Neural crest cell (in vitro differentiated cells): Measurements from ENCODE around the gene GPR89A. TPM values are rescaled to one million over a fixed set of nuclear protein-coding genes. Genes with fewer than 3 reads are reported as not detected.
"Not testable (repeated sequence)": the region's sequence is repeated elsewhere in the genome, so short reads cannot be mapped to it uniquely, and the experiment has no call there.

Experiments
- DNase-seq: peaks from one replicate; pipeline ENCODE4 v3.0.0; 2021; ENCODE audit warnings: low read depth, mixed read lengths, low spot score
- H3K27ac Mint-ChIP-seq: one replicate; pipeline ENCODE4 v1.8.0; 2021; ENCODE audit warnings: mild to moderate bottlenecking, mixed read lengths; ENCODE audit not compliant: unreplicated experiment
- H3K27me3 Mint-ChIP-seq: 2 replicates; pipeline ENCODE4 v1.8.0; 2021; ENCODE audit warnings: low read depth, mild to moderate bottlenecking, mixed read lengths
- H3K36me3 Mint-ChIP-seq: 2 replicates; pipeline ENCODE4 v1.8.0; 2021; ENCODE audit warnings: low read depth, mild to moderate bottlenecking, mixed read lengths
- H3K4me1 Mint-ChIP-seq: 2 replicates; pipeline ENCODE4 v1.8.0; 2021; ENCODE audit warnings: mixed read lengths
- H3K4me3 Mint-ChIP-seq: one replicate; pipeline ENCODE4 v1.8.0; 2021; ENCODE audit warnings: mild to moderate bottlenecking, mixed read lengths
- H3K9me3 Mint-ChIP-seq: 2 replicates; pipeline ENCODE4 v1.8.0; 2021; ENCODE audit warnings: mixed read lengths
- long read RNA-seq: library from polyadenylated mRNA; unstranded; transcript quantifications from one replicate; pipeline ENCODE4 v2.0.0, GENCODE V29; 2020
- total RNA-seq: library from RNA; stranded (reverse); gene quantifications from 2 replicates; pipeline ENCODE4 v1.2.1, GENCODE V29; 2021
- TF ChIP-seq, protein P1 (sequence below): fragments of 200-600 bp; sonication (generic); conservative IDR thresholded peaks from 2 replicates; pipeline ENCODE4 v1.5.0; 2021; ENCODE audit warnings: antibody characterized with exemption, mild to moderate bottlenecking

The GPR89A gene
- total RNA-seq = 27.2 and 29.0 TPM in 2 replicates
- long read RNA-seq, transcript GPR89A-201 (14 exons, 2,120 nt) = major isoform, 81 of 109 reads
- long read RNA-seq, partial matches to known transcripts = 11 of 109 reads
- long read RNA-seq, other reads (novel, unspliced or antisense) = 13 of 109 reads

DNA sequence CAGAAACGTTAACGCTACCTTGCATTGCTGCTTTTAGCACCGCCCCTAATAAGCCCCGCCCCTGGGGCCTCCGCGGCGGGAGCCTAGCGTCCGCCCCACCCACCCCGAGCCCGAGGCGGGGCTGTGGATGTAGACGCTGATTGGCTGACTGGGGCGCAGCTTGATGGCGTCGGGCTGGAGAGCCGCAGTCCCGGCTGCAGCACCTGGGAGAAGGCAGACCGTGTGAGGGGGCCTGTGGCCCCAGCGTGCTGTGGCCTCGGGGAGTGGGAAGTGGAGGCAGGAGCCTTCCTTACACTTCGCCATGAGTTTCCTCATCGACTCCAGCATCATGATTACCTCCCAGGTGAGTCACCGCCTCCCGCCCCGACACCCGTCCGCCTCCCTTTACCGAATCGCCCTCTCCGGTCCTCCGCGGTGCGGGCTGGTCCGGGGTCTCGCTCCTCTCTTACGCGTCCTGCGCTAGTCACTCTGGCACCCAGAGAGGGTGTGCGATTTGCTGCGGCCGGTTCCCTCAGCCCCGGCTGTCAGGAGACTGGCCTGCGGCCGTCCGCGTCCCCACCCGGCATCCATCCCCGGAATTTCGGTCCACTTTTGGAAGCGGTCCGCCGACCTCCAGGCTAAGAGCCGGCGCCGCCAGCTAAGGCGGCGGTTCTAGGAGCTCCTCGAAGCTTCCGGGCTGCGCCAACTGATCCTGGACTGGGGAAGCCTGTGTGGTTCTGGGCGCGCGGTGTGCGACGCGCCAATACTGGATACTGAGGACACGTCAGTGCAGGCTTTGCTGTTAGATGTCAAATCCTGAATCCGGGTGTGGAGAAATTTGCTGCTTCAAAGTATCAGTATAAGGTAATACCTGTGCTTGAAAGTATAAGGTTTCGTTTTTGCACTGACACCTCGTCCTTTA, at the start of gene GPR89A:
TSS of gene GPR89A (plus strand) at position 156 of the 901 bp plus-strand sequence. CDS start at position 302, 146 bp downstream.
- H3K27ac Mint-ChIP-seq = peak within 1 kb of the TSS; percentile 93
- not testable (repeated sequence) for H3K36me3 Mint-ChIP-seq, H3K27me3 Mint-ChIP-seq, H3K9me3 Mint-ChIP-seq
- DNase-seq = peak; percentile 87
- peak within 1 kb of the TSS; percentile 92 for H3K4me3 Mint-ChIP-seq
- peaks cover 14% of the 10 kb centered on the region for H3K4me1 Mint-ChIP-seq

DNA sequence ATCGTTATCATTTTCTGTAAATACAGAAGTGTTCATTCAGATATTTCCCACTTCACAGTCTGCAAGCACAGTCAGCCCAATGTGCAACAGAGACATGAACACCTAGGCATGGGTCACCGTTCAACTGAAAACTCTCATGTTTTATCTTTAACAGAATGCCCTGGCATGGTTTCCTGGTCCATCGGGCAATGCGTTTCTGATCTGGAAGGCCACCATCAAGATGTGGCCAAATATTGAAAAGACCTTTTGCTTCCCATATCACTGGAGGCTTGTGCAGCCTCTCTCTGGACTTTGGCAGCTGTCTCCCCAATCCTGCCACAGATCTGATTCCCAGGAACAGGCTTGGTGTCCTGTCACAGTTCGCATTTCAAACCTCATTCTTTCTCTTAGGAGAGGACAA, 21.0 kb upstream of the GPR89A start:
- H3K36me3 Mint-ChIP-seq, H3K4me3 Mint-ChIP-seq, H3K4me1 Mint-ChIP-seq, H3K27me3 Mint-ChIP-seq, H3K9me3 Mint-ChIP-seq, DNase-seq, H3K27ac Mint-ChIP-seq: not testable (repeated sequence)

DNA sequence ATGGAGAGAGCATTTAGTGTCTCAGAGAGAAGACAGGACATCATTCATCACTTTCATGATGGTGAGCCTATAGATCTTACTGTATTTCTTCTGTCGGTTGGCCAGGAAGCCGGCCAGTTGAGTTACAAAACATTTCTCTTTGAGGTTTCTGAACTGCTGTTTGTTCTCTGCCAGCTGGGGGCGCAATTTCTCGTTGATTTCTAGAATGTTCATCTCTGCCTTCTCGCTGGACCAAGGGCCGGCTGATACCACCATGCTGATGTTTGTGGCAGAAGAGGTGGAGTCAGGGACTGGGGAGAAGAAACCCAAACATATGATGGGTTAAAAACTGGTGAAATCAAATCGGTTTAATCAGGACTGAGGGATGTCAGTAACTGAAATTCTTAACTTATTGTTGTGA, 17.0 kb upstream of the GPR89A start:
- H3K4me1 Mint-ChIP-seq, H3K9me3 Mint-ChIP-seq, H3K4me3 Mint-ChIP-seq, H3K27ac Mint-ChIP-seq, H3K36me3 Mint-ChIP-seq: not testable (repeated sequence)
- H3K27me3 Mint-ChIP-seq = peaks cover 14% of the 10 kb centered on the region
- TF ChIP-seq, protein P1, sequence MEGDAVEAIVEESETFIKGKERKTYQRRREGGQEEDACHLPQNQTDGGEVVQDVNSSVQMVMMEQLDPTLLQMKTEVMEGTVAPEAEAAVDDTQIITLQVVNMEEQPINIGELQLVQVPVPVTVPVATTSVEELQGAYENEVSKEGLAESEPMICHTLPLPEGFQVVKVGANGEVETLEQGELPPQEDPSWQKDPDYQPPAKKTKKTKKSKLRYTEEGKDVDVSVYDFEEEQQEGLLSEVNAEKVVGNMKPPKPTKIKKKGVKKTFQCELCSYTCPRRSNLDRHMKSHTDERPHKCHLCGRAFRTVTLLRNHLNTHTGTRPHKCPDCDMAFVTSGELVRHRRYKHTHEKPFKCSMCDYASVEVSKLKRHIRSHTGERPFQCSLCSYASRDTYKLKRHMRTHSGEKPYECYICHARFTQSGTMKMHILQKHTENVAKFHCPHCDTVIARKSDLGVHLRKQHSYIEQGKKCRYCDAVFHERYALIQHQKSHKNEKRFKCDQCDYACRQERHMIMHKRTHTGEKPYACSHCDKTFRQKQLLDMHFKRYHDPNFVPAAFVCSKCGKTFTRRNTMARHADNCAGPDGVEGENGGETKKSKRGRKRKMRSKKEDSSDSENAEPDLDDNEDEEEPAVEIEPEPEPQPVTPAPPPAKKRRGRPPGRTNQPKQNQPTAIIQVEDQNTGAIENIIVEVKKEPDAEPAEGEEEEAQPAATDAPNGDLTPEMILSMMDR = peak; percentile 46
- peak; percentile 33 for DNase-seq

DNA sequence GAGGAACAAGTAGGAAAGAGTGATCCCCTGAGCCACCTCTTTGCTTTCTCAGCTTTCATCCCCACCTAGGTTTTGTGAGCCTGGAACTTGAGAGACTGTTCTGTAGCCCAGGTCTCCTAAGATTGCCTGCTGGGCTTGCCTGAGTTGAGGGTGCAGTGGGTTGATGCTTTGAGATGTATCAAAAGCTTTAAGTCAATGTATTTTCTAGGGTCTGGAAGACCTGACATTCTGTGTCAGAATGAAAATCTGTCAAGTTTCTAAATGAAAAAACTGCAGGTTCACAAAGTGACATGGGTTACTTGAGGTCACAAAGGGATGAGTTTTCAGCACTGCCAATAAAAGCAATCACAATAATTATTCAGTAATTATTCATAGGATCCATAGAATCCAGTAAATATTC, 15.4 kb upstream of the GPR89A start:
- H3K27me3 Mint-ChIP-seq = peaks cover 14% of the 10 kb centered on the region
- H3K27ac Mint-ChIP-seq, H3K4me3 Mint-ChIP-seq, H3K36me3 Mint-ChIP-seq, DNase-seq, H3K4me1 Mint-ChIP-seq, H3K9me3 Mint-ChIP-seq: not testable (repeated sequence)

DNA sequence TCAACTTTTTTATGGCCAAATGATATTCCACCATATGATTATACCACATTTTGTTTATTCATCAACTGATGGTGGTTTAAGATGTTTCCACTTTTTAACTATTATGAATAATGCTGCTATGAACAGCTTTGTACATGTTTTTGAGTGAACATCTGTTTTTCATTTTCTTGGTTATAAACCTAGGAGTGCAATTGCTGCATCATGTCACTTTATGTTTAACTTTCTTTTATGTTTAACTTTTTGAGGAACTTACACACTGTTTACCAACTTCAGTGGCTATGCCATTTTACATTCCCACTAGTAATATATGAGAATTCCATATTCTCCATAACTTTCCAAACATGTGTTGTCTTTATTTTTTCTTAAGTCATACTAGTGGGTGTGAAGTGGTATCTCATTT, 12.4 kb upstream of the GPR89A start:
- not testable (repeated sequence) for H3K4me1 Mint-ChIP-seq, H3K4me3 Mint-ChIP-seq, H3K27ac Mint-ChIP-seq, DNase-seq, H3K36me3 Mint-ChIP-seq, H3K9me3 Mint-ChIP-seq
- peaks cover 10% of the 10 kb centered on the region for H3K27me3 Mint-ChIP-seq

DNA sequence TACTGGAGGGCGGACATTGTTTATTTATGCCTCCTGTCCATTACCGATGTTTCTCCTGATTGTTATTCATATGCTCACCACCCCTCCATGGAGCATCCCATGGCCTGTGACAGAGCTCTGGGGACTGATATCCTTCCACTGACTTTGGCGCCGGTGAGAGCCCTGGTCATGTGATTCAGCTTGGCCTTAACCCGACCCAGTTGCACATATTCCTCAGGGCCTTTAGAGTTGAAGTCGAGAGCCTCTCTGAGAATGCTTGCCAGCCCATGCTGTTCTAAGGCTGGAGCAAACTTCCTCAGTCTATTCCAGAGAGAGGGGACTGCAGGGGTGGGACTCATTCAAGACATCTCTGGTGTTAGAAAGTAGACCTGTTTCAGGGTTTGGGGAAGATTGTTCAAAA, 11.6 kb upstream of the GPR89A start:
- H3K36me3 Mint-ChIP-seq, H3K4me1 Mint-ChIP-seq, H3K27me3 Mint-ChIP-seq, H3K4me3 Mint-ChIP-seq, H3K9me3 Mint-ChIP-seq, DNase-seq: not testable (repeated sequence)
- peak overlapping the region; percentile 75 for H3K27ac Mint-ChIP-seq

DNA sequence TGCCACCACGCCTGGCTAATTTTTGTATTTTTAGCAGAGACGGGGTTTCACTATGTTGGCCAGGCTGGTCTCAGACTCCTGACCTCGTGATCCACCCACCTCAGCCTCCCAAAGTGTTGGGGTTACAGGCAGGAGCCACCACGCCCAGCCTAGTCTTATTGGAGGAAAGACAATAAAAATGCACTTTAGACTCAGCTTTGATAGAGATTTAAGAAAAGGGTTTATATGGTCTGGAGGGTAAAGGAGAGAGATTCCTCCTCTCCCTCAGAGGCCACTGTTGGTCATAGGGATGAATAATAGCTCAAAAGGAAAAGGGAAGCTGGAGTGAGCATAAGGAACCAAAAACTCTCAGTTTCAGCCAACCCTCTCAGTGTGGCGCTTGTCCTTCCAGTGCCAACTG, 8.4 kb upstream of the GPR89A start:
- DNase-seq, H3K4me3 Mint-ChIP-seq, H3K27ac Mint-ChIP-seq, H3K9me3 Mint-ChIP-seq, H3K4me1 Mint-ChIP-seq, H3K27me3 Mint-ChIP-seq, H3K36me3 Mint-ChIP-seq: not testable (repeated sequence)

DNA sequence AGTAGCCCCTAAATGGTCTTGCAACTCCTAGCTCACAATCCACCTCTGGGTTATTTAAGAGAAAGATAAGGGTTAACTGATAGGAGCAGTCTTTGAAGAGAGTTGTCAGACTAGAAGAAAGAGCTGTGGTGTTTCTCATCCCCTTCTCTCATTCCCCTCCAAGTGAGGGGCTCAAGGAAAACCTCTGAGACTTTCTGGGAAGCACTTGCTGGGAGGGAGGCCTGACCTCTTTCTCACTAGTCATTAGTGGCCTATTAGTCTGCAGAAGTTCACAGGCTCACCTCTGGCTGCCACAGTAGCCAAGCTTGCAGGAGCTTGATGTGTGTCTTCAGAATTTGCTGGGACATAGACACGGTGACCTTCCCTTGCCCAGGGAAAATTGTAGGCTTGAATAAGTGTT, 6.2 kb upstream of the GPR89A start:
- H3K27ac Mint-ChIP-seq = no peak overlapping the region
- no peak overlapping the region for H3K4me3 Mint-ChIP-seq
- H3K36me3 Mint-ChIP-seq = no peaks in the 10 kb centered on the region
- H3K4me1 Mint-ChIP-seq = no peaks in the 10 kb centered on the region
- H3K9me3 Mint-ChIP-seq = no peaks in the 10 kb centered on the region
- TF ChIP-seq, protein P1 = no peak
- DNase-seq = no peak
- peaks cover 3% of the 10 kb centered on the region for H3K27me3 Mint-ChIP-seq

DNA sequence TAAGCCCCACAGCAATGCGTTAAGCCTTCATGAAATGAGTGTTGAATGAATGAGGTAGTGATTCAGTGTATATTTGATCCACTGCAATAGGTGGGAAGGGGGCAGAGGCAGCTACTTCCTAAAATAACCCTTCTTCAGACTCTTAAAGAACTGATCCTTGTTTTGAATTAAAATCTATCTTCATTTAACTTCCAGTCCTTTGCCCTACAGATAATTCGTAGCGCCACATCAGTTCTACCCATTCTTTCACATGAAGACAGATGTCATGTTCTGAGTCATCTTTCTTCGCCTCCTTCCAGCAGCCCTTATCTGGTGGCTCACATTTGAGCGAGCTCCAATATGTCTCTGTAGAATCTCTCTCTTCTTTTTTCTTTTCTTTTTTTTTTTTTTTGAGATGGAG, 948 bp upstream of the GPR89A start:
- not testable (repeated sequence) for H3K36me3 Mint-ChIP-seq, H3K27me3 Mint-ChIP-seq, H3K27ac Mint-ChIP-seq, DNase-seq, H3K9me3 Mint-ChIP-seq, H3K4me3 Mint-ChIP-seq
- H3K4me1 Mint-ChIP-seq = peaks cover 14% of the 10 kb centered on the region

DNA sequence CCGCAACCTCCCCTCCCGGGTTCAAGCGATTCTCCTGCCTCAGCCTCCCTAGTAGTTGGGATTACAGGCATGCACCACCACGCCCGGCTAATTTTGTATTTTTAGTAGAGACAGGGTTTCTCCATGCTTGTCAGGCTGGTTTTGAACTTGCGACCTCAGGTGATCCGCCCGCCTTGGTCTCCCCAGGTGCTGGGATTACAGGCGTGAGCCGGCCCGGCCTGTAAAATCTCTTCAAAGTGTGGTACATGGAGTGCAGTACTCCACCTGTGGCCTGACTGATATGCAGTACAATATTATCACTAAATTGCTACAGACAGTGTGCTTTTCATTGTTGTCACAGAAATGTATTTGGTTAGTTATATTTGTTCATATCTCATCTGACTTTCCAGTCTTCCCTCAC, 499 bp upstream of the GPR89A start:
- H3K27me3 Mint-ChIP-seq, H3K9me3 Mint-ChIP-seq, H3K4me3 Mint-ChIP-seq, H3K27ac Mint-ChIP-seq, DNase-seq, H3K36me3 Mint-ChIP-seq: not testable (repeated sequence)
- H3K4me1 Mint-ChIP-seq = peaks cover 14% of the 10 kb centered on the region

DNA sequence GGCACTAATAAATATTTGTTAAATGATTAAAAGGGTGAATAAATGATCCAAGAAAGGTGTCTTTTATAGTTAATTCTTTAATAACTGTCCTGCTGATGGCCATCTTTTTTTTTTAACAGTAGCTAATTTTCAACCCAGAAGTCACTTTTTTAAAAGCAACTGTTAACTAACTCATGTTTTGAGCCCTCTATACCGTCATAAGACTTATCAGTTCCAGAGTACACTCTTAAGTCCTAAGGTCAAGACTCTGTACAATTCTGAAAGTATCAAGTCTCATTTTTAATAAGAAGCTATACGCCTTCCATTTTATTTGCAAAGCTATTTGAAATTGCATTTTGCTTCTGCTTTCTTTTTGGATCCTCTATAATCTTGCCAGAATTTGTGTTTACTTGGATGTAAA, 3.0 kb downstream of the GPR89A start:
- Mint-ChIP-seq H3K4me1 (peaks cover 14% of the 10 kb centered on the region), H3K4me3 (peak overlapping the region; percentile 58)
- not testable (repeated sequence) for H3K27me3 Mint-ChIP-seq, H3K27ac Mint-ChIP-seq, H3K36me3 Mint-ChIP-seq, DNase-seq, H3K9me3 Mint-ChIP-seq

DNA sequence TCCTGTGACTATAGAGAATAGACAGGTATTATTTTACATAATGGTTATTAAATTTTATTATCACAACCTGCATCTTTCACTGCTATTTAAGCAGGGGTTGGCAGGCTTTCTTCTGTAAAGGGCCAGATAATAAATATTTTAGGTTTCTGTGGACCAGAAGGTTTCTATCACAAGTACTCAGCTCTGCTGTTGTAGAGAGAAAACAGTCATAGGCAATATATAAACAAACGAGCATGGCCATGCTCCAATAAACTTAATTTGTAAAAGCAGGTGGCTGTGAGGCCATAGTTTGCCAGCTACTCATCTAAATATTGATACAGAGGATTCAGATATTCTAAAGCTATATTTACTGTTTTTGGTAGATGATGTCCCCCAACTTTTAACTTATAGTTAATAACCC, 12.3 kb downstream of the GPR89A start:
- not testable (repeated sequence) for DNase-seq, H3K4me1 Mint-ChIP-seq, H3K9me3 Mint-ChIP-seq, H3K27ac Mint-ChIP-seq, H3K4me3 Mint-ChIP-seq, H3K27me3 Mint-ChIP-seq, H3K36me3 Mint-ChIP-seq
